TTC549 (cell line): Measurements from ENCODE around the gene NOD1.

ENCODE experiments used
- FAIRE-seq: peaks from 2 replicates; lab custom pipeline; 2012; peaks lifted over from hg19 to GRCh38; lab: Jason Lieb, UNC

NOD1 gene

DNA sequence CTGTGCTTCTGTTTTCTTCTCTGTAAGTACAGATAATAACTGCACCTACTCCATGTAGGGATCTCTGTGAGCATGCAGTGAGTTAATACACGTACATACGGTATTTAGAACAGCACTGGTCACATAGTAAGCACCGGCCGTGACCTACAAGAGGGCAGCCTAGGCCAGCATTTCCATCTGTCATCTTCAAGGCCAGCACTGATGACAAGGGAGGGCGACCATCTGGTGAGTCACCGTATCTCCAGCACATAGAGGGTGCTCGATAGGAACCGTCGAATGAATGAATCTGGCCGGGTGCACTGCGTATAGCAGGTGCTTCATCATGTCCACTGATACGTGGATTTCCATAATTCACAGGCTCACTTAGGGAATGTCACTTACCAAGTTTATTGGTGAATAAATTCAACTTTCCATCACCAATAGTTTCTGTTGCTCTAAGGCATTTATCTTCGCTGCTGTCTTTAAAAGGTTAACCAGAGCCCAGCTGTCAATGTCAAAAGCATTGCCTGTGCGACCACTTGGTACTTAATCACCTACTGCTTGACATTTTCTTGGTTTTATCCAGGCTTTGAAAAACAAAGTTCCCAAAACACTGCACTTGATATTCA, 8.3 kb downstream of the NOD1 start:
- FAIRE-seq: no peak

DNA sequence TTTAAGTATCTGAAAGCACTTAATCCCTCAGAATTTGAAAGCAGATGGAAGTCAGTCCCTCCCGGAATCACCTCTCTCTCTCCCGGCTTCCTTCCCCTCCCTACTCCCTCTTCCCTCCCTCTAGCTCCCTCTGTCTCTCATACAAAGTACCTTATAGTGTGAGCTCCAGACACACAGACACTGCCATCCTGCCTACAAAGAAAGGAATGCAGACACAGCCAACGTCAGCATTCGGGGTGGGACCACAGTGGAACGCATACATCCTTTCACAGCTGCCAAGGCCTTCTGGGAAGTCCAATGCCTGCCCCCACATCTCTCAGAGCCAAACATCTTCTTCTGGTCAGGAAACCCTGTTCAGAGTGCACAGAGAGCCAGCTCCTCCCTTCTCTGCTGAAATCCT, 9.3 kb downstream of the NOD1 start:
- no peak for FAIRE-seq

GRCh38 chr7:30468791-30469190, 9.8 kb downstream of the NOD1 start:
- FAIRE-seq: no peak

DNA sequence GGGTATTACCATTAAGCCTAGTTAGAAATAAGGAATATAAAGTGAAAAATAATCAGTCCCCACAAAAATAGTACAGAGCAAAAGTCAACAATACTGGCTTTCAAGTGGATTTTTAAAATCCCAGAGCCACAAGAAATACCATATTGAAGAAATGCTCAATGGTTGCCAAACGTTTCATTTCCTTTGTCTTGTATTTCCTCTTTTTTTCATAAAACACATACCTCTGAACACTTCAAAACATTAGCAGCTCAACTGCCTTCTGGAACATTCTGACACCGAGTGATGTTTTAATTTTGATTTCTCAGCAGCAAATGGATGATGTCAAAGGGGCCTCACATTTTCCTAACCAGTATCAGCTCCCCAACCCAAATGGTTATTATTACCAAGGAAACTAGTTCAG, 10.5 kb downstream of the NOD1 start:
- FAIRE-seq: no peak

DNA sequence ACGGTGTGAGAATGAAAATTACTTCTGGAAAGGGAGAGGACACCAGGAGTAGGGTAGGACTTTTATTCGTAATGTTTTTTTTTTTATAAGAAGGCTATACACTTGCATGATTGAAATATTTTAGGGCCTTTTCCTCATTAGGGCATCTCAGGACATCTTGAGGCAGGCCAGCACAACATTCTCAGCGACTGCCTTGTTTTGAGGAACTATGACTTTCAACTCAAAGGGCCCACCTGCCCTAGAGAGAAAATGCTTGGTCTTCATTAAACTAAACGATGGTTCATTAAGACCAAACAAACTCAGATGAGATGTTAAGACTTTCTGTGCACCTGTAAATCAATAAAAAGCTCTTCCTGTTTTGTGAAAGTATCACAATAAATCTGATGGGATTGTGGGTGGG, 11.3 kb downstream of the NOD1 start:
- FAIRE-seq: no peak

- no peak for FAIRE-seq
Measured at GRCh38 chr7:30466266-30466665, 12.3 kb downstream of the NOD1 start.

- no peak for FAIRE-seq
Measured at GRCh38 chr7:30465811-30466180, 12.8 kb downstream of the NOD1 start.

- FAIRE-seq: no peak
Measured at GRCh38 chr7:30465046-30465810, 13.4 kb downstream of the NOD1 start.

GRCh38 chr7:30464231-30464671, 14.3 kb downstream of the NOD1 start:
- FAIRE-seq: no peak

GRCh38 chr7:30463405-30464145, 15.0 kb downstream of the NOD1 start:
- no peak for FAIRE-seq

DNA sequence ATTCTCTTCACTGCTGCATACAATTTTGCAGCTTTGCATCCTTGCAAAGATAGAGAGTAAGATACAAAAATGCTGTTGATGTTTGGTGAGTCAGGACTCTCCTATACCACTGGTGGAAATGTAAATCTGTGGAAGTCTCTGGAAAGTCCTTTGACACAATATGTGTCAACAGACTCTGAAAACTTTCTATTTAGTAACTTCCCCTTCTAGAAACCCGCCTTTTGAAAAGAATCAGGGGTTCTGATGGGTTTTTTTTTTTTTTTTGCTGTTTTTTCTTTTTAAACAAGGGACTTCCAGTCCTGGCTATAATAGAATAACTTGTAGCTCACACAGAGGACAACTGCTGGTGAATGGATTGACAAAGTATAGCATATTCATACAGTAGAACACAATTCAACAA, 16.4 kb downstream of the NOD1 start:
- no peak for FAIRE-seq

GRCh38 chr7:30460246-30460633, 18.3 kb downstream of the NOD1 start:
- no peak for FAIRE-seq

GRCh38 chr7:30459591-30460245, 18.9 kb downstream of the NOD1 start:
- FAIRE-seq: no peak

DNA sequence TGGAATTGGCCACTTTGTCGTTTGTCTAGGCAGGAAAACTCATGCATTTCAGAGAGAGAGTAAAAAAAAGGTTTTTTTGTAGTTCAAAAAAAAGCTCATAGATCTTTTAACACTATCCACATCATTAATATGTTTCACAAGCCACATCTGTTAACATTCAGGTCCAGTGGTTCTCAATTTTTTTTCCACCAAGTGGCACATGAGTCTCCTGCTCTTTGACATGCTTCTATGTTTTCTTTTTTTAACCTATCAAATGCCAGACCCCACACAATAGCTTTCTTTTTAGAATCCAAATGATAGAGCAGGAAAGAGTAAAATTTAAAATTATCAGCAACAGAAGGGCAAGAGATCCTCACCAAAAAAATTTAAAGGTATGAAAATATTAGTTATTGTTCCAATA, 20.3 kb downstream of the NOD1 start:
- no peak for FAIRE-seq

DNA sequence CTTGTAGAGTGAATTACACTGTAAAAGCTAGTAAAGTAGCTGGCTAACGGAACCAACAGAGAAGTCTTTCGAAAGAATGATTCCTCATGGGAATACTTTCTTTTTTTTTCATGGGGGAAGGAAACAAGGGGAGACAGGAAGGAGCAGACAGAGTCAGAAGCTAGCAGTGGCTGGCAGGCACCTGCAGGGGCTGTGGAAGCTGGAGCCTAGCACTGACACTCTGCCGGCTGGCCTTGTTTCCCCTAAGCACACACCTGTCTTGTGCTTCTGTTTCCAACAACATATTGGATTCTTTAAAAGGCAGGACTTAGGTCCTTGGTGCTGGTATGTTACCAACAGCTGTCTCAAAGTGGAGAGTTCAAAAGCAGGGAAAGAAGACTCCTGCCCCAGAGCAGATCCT, 24.7 kb downstream of the NOD1 start:
- FAIRE-seq: no peak

DNA sequence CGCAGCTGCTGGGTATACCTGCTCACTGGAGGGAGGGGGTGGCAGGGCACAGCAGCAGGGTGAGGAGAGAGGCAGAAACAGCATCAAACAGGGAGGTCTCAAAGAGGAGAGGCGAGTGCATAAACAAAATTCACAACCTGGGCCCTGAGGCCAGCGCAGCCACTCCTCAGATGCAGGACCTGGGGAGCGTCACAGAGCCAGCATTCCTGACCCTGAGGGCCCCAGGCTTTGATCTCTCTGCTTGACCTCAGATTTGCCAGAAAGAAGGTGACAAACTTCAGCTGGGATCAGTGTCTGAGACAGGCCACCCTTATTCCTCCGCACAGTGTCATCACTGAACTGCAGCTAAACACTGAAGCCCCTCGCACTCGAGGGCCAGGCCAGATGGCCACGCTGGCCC, 25.6 kb downstream of the NOD1 start:
- no peak for FAIRE-seq

- no peak for FAIRE-seq
Measured at GRCh38 chr7:30452280-30452930, 26.2 kb downstream of the NOD1 start.

DNA sequence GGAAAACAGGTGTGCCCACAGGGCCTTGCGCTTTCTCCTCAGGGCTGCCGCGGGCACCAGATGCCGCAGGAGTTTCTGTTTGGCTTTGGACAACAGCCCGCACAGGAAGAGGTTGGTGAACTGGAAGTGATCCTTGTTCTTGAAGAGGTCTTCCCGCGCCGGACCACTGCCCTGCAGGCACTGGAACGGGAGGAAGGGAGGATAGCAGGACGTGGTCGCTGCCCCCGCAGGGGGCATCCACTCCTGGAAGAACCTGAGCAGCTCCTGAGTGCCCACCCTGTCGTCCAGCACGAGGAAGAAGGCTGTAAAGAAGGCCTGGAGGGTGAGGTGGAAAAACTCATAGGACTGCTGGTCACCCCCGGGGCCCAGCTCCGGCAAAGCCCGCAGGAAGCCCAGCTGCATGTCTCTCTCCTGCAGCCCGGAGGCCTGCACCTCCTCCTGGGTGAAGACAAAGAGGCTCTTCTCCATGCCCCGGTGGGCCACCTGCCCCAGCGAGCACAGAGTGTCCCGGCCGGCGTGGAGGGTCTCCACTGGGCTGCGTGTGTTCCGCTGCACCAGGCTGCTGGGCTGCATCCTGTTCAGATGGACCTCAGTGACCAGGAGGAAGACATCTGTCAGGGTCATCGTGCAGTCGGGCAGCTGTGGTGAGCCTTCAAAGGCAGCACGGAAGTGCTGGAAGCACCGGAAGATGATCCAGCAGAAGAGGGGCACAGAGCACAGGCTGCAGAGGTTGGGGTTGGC, 26.9 kb downstream of the NOD1 start:
- no peak for FAIRE-seq

DNA sequence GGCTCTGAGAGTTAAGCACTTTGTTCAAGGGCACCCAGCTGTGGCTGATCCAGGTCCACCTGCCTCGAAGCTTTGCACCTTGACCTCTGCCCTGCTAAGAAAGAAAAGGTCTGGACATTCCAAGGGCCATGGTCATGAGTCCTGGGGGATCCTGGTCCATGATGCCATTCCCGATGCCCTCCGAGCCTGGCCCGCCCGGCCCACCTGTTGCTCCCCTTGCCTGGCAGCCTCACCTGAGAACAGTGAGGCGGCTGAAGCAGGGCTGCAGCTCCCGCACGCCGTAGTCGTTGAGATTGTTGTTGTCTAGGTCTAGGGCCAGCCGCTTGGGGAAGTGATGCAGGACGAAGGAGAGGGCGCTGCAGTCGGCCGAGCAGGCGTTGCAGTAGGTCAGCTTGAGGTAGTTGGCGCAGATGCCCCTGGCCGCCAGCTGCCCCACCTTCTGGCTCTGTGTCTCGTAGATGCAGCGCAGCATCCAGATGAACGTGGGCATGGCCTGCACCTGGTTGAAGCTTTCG, 27.5 kb downstream of the NOD1 start:
- FAIRE-seq: no peak

- no peak for FAIRE-seq
Measured at GRCh38 chr7:30450240-30450982, 28.2 kb downstream of the NOD1 start.
